Panc1 (cell line): Measurements from ENCODE around the gene ZFAND6.

ENCODE experiments used
- CTCF ChIP-seq: fragments of 450-650 bp; IDR thresholded peaks from 2 replicates; pipeline ENCODE4 v1.5.1; 2017; ENCODE audit warnings: mild to moderate bottlenecking
- REST ChIP-seq, 2 experiments: IDR thresholded peaks; 2 replicates each; pipeline ENCODE4 v1.6.1; 2011 to 2012; ENCODE audit warnings: low read depth in 2 of 2, control low read depth in 1 of 2, low read length in 1 of 2, mild to moderate bottlenecking in 1 of 2, moderate library complexity in 1 of 2; ENCODE audit not compliant: insufficient read depth in 1 of 2

DNA sequence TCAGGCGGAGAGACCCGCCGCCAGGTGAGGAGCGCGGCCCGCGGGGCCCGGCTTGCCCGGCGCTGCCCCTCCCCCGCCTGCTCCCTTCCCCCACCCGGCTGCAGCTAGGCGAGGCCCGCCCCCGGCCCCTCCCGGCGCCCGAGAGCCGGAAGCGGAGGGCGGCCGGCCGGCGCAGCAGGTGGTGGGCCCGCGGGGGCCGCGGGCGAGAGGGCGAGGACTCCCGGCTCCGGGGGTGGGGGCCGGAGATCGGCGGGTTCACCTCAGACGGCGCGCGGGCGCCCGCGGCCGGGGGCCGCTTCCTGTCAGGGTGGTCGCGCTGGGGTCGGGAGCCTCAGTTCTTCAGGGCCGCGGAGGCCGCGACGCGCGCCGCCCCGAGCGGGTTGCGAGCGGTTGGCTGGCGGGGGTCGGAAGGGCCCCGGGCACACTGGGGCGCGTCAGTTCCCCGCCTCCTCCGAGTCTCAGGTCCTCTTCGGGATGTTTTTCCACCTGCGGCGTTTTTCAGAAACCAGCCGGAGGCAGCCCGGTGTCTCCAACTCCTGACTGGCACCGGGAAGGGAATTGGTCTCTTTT is 395 bp downstream of the ZFAND6 start:
- no peak for TF ChIP-seq CTCF
- TF ChIP-seq REST (IDR thresholded peaks at IDR 0.05; ENCODE audit: insufficient read depth in 1 of 2, low read depth in 2 of 2, low read length in 1 of 2), result no peak
